ENCODE measurements around the gene IQCM. TPM values are rescaled to one million over a fixed set of nuclear protein-coding genes. Genes with fewer than 3 reads are reported as not detected.

The IQCM gene
- total RNA-seq, 3 donors from 2014 or later: not detected

GRCh38 chr4:149605601-149606378, 209.9 kb downstream of the IQCM start:
- Histone ChIP-seq H3K36me3 (no peaks in the 10 kb centered on the region), H3K27ac (no peak overlapping the region), H3K27me3 (no peaks in the 10 kb centered on the region), H3K9me3 (no peaks in the 10 kb centered on the region), H3K4me1 (no peaks in the 10 kb centered on the region), H3K4me3 (no peak overlapping the region)
- intact Hi-C loops (cut with DNase I; ENCODE audit: low total_unique reads): no loop called here
- TF ChIP-seq CTCF (IDR thresholded peaks at IDR 0.05) (no peak), POLR2AphosphoS5 (IDR thresholded peaks at IDR 0.05) (no peak), POLR2A (IDR thresholded peaks at IDR 0.05) (no peak)
- DNase-seq (ENCODE audit: low spot score in 2 of 2): no peak

- H3K27ac ChIP-seq: no peak overlapping the region
- H3K4me3 ChIP-seq: no peak overlapping the region
- H3K4me1 ChIP-seq: no peaks in the 10 kb centered on the region
- no peaks in the 10 kb centered on the region for H3K36me3 ChIP-seq
- H3K9me3 ChIP-seq: no peaks in the 10 kb centered on the region
- TF ChIP-seq POLR2A (IDR thresholded peaks at IDR 0.05): no peak
- TF ChIP-seq POLR2AphosphoS5 (IDR thresholded peaks at IDR 0.05): no peak
- no peak for TF ChIP-seq CTCF (IDR thresholded peaks at IDR 0.05)
- intact Hi-C loops (cut with DNase I; ENCODE audit: low total_unique reads): no loop called here
- DNase-seq (ENCODE audit: low spot score in 2 of 2): no peak
- H3K27me3 ChIP-seq: no peaks in the 10 kb centered on the region
Measured at GRCh38 chr4:149604827-149605226, 210.8 kb downstream of the IQCM start.

GRCh38 chr4:149595500-149595899, 220.1 kb downstream of the IQCM start:
- Histone ChIP-seq H3K27me3 (no peaks in the 10 kb centered on the region), H3K9me3 (no peaks in the 10 kb centered on the region), H3K4me3 (no peak overlapping the region), H3K4me1 (no peaks in the 10 kb centered on the region), H3K36me3 (no peaks in the 10 kb centered on the region), H3K27ac (no peak overlapping the region)
- intact Hi-C loops (cut with DNase I; ENCODE audit: low total_unique reads): no loop called here
- TF ChIP-seq POLR2AphosphoS5 (IDR thresholded peaks at IDR 0.05) (no peak), CTCF (IDR thresholded peaks at IDR 0.05) (no peak), POLR2A (IDR thresholded peaks at IDR 0.05) (no peak)
- DNase-seq (ENCODE audit: low spot score in 2 of 2): no peak

- TF ChIP-seq POLR2A (IDR thresholded peaks at IDR 0.05) (no peak), POLR2AphosphoS5 (IDR thresholded peaks at IDR 0.05) (no peak), CTCF (IDR thresholded peaks at IDR 0.05) (no peak)
- no peak for DNase-seq (ENCODE audit: low spot score in 2 of 2)
- H3K4me3 ChIP-seq: no peak overlapping the region
- no peak overlapping the region for H3K27ac ChIP-seq
- no peaks in the 10 kb centered on the region for H3K36me3 ChIP-seq
- intact Hi-C loops (cut with DNase I; ENCODE audit: low total_unique reads): no loop called here
- no peaks in the 10 kb centered on the region for H3K27me3 ChIP-seq
- H3K4me1 ChIP-seq: no peaks in the 10 kb centered on the region
- H3K9me3 ChIP-seq: peaks cover 0 to 13% of the 10 kb centered on the region in 2 donors
Measured at GRCh38 chr4:149589826-149590225, 225.8 kb downstream of the IQCM start.

GRCh38 chr4:149584722-149585121, 230.9 kb downstream of the IQCM start:
- no peak for DNase-seq (ENCODE audit: low spot score in 2 of 2)
- Histone ChIP-seq H3K9me3 (peaks cover 0 to 13% of the 10 kb centered on the region in 2 donors), H3K27ac (no peak overlapping the region), H3K4me1 (no peaks in the 10 kb centered on the region), H3K27me3 (no peaks in the 10 kb centered on the region), H3K36me3 (no peaks in the 10 kb centered on the region), H3K4me3 (no peak overlapping the region)
- intact Hi-C loops (cut with DNase I; ENCODE audit: low total_unique reads): no loop called here
- no peak for TF ChIP-seq POLR2A (IDR thresholded peaks at IDR 0.05)
- TF ChIP-seq CTCF (IDR thresholded peaks at IDR 0.05): no peak
- TF ChIP-seq POLR2AphosphoS5 (IDR thresholded peaks at IDR 0.05): no peak

Data from breast epithelium (tissue), 4 donors.